Activated T-helper 1 cell treated with anti-CD3 and anti-CD28 coated beads, Interleukin-2, amount 50 U/mL, for 16 hours (primary cell): ENCODE data around the gene UBR7.
"Not testable (repeated sequence)": the region's sequence is repeated elsewhere in the genome, so short reads cannot be mapped to it uniquely, and the experiment has no call there.

Experiments
- DNase-seq, 2 donors: peaks; one replicate each; pipeline ENCODE4 v3.0.0-alpha.2; 2020; ENCODE audit warnings: low read depth in 1 of 2, low spot score in 1 of 2

The UBR7 gene

GRCh38 chr14:93195316-93195999 lies 11.6 kb upstream of the UBR7 start:
- DNase-seq, result no peak

DNA sequence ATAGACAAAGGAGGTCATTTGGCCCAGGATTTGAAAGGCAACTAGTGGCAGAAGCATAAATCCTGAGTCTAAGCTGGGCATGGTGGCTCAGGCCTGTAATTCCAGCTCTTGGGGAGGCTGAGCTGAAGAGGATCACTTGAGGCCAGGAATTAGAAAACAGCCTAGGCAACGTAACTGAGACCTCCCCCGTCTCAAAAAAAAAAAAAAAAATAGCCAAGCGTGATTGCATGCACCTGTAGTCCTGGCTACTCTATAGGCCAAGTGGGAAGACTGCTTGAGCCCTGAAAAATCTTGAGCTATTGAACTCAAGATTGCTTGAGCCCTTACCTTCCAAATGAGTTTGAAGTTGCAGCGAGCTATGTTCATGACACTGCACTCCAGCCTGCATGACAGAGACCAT lies 8.0 kb upstream of the UBR7 start:
- DNase-seq, result no peak

- DNase-seq, result no peak
These were observed 6.5 kb upstream of the UBR7 start for GRCh38 chr14:93200553-93200952.

DNA sequence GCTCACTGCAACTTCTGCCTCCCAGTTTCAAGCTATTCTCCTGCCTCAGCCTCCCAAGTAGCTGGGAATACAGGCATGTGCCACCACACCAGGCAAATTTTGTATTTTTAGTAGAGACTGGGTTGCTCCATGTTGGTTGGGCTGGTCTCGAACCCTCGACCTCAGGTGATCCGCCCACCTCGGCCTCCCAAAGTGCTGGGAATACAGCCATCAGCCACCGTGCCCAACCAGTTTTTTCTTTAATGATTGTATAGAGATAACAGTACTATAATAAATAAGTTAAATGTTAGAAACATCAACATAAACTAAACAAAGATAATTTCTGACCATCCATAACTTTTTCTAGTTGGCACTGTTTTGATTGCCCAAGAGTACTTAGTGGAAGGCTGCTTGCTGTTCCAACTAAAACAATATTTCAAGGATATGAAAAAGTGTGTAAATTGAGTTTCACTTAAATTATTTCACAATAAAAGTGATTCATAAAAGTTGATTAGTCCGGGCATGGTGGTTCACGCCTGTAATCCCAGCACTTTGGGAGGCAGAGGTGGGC lies 5.8 kb upstream of the UBR7 start:
- DNase-seq, result no peak

DNA sequence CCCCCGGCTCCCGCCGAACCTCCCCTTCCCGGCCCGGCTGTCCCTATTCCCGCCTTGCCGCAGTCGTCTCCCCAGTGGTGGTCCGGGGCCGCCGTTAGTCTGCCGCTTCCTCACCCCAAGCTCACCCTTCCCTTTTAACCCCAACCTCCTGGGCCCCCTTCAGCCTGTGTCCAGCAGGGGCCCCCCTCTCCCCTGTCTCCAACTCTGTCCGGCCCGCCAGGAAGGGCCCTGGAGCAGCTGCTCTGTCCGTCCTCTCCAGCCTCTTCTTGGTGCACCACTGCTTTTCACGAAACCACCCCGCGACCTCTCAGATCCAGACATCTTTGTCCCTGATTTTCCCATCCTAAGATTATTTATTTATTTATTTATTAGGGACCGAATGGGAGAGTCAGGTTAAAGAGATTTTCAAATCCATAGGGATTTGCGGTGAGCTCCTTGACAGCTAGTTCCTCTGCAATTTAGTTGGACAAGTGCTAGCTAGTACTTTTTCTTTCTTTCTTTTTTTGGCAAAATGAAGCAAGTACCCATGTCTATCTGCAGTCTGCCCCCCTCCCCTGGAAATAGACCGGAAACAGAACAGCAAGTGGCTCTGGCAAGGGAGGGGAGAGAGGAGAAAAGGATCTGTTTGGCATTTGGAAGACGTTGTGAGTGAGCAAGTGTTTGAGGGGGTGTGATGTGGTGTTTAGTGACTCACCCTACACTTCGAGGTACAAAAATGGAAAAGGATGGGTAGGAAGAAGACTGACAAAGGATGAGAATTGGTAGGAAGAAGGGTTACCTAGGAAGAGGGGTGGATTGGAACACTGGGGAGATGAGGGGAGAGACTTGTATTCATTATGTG lies 632 bp downstream of the UBR7 start:
- no peak for DNase-seq

DNA sequence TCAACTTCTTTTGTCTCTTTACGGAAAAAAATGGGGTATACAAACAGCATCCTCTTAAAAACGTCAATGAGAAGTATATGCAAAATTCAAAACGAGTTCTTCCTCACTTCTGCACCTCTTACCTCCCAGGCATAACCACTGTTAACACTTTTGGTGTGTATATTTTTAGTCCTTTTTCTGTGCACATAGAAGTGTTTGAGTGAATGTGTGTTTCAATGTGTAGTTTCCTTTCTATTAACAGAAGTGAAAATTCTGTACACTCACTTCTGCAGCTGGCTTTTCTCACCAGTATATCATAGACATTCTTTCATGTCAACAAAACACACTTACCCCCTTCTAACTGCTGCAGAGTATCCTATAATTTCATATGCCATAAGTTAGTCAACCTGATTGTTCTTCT lies 5.4 kb downstream of the UBR7 start:
- no peak for DNase-seq

DNA sequence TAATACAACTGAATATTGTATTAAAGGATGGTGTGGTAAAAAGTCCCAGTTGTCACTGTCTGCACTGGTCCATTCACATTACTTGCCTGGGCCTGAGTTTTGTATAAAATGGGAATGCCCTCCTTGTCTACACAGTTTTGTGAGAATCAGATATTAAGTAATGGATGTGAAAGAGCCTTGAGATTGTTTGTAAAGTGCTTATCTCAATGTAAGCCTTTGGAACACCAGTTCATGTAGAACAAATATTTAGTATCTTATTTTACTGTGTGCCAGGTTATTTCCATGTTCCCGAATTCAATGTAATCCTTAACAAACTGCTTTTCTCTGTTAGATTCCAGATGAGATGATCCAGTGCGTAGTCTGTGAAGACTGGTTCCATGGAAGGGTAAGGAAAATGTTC lies 7.5 kb downstream of the UBR7 start:
- DNase-seq, result no peak

DNA sequence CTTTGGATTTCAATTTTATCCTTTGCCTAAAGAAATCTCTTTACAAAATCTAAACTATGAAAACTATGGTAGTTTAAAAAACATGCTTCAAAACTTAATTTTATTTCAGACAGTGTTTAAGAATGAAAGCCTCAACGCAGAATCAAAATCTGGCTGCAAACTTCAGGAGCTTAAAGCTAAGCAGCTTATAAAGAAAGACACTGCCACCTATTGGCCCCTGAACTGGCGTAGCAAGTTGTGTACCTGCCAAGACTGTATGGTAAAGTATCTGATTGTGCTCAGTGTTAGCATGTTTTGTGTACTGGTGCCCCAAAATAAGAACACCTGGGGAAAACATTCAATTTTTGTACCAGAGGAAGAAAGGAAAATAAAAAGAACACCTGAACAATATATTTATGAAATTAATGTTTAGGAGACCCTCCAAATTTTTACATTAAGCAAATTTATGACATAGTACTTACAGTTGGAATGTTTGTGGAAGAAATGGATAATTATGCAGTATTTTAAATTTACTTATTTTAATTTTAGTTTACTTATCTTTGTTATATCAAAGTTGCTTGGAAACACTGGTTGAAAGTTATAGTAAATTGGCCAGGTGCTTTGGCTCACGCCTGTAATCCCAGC lies 12.2 kb downstream of the UBR7 start:
- no peak for DNase-seq

GRCh38 chr14:93220509-93220908 lies 13.5 kb downstream of the UBR7 start:
- no peak for DNase-seq

- no peak for DNase-seq
These were observed 16.5 kb downstream of the UBR7 start for GRCh38 chr14:93223565-93223964.

GRCh38 chr14:93228550-93228949 lies 21.5 kb downstream of the UBR7 start:
- DNase-seq, result no peak

DNA sequence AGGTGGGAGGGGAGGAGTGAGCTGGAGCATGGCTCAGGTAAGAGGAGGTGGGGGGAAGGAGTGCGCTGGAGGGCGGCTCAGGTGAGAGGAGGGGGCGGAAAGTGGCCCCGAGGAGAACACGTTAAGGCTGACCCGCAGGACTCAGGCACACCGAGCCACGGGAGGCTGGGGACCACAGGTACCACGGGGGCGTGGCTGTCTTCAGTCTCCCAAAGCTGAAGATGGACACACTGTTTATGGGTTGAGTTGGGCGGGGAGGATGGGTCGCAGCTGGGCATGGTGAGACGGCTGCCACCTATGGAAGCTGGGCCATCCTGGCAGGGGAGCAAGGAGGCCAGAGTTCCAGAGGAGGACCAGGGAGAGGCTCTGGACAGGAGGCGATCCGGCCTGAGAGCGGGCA lies 23.5 kb downstream of the UBR7 start:
- no peak for DNase-seq

DNA sequence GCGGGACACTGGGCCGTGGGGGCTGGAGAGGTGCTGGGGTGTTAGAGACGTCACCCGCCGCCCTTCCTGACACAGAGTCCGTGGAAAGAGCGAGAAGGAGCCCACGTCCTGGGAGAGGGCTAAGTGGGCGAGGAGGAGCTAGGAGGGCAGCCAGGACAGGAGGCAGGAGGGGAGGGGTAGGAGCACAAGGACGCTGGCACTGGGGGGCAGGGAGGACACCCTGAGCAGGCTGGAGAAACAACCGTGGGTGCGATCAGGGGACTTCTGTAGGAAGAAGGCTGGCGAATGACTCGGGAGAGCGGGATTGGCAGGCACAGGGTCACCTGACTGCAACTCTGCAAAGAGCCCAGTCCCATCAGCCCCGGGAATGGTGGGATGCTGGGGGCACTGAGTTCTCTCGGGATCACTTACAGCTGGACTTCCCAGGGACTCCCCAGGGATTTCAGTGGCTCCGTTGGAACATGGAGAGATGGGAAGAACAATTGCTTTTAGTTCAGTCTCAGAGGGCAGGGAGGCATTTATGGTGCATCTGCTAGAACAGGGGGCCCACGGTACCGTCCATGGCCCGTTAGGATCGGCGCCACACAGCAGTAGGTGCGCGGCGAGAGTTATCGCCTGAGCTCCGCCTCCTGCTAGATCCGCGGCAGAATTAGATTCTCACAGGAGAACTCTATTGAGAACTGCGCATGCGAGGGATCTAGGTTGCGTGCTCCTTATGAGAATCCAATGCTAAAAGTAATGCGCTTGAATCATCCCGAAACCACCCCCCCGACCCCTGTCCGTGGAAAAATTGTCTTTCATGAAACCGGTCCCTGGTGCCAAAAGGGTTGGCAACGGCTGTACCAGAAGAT lies 24.3 kb downstream of the UBR7 start:
- no peak for DNase-seq

DNA sequence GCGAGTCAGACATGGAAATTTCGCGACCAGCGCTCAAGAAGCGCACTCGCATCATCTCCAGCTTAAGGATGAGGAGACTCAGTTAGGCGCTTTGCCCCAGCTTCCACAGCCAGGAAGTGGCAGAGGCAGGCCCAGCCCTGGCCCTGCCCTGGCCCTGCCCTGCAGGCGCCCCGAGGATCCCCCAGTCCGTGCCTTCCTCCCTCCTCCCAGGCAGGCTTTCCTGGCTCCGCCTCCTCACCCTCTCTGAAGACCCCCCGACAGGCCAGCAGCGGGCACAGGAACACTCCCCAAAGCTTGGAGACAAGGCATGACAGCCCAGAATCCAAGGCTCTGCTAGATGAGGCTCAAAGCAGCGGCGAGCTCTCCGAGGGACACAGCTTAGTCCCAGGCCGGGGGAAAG lies 25.1 kb downstream of the UBR7 start:
- no peak for DNase-seq

- not testable (repeated sequence) for DNase-seq
These were observed 26.0 kb downstream of the UBR7 start for GRCh38 chr14:93233078-93233477.

DNA sequence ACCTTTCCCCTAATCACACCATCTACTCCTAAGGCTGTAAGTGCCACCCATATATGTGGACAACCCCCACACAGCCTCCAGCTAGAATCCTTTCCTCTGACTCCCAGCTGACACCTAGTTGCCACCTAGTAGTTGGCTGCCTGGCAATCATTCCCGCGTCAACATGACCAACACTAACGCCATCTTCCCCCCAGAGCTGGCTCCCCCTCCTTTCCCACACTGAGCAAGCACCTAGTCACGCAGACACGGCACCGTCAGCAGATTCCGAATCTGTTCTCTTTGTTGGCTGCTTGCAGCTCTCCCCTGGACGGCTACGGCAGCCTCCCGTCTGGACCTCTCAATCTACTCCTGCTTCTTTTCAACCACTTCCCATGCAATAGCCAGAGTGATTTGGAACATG lies 27.7 kb downstream of the UBR7 start:
- DNase-seq, result no peak

DNA sequence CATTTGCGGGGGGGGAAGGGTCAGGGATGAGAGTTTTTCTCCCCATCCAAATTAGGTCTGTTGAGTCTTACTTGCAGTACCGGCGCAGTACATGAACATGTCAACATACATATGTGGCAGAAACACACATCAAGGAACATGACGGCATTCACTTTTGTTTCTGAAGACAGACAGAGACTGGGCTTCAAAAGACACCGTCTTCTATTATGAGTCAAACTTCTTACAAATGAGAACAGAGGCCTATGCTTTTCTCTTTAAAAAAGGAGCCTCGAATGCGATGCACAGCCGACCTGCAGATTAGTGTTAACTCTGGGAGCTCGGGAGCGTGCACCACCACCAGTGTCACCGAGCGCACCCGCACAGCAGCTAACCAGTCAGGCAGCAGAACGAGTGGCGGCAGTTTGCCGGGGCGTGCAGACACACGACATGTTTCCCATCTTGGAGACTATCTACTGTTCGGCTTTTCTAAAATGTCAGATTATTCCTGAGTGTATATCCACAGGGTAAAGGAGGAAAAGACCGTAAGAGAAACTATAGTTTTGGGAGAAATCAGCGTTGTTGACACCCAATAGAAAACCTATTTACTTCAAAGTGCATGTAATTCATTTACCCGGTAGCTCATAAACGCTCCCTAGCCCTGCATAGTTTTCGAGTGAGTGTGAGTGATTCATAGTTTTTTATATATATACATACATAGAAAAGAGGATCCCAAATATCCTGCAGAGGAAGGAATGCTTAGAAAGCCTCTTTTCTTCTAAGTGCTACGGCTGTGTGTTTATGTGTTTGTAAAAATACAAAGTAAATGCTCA lies 33.0 kb downstream of the UBR7 start:
- DNase-seq, result no peak

DNA sequence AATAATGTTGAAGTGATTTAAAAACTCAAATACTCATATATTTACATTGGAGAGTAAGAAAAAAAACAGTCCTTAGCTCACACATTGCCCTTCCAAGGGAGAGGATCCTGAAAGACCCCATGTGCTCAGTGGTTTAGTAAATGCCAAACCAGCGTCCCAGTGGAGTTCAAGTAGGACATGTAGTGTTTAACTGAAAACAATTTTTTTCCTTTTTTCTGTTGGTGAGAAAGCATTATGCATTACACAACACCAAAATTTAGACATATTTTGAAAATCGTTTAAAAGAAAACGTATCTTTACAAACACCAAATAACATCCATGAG lies 33.6 kb downstream of the UBR7 start:
- no peak for DNase-seq

GRCh38 chr14:93245764-93246420 lies 38.8 kb downstream of the UBR7 start:
- no peak for DNase-seq

DNA sequence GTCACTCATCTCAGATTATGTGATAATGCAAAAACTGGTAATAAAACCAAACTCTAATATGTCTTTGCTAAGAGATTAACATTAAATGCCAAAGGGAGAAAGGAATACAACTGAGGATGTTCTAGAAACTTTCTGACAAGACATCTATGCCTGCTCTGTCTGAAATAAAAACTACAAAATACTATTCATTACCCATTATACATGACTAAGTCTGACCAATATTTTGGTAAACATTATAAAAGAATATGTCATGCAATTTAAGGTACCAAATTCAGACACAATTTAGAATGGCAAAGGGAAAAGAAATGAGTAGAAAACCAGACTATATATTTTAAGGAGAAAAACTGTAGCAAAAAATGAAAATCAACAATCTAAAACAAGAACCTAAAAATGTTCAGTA lies 39.5 kb downstream of the UBR7 start:
- no peak for DNase-seq
